Activated CD8-positive, alpha-beta memory T cell treated with anti-CD3 and anti-CD28 coated beads for 4 hours (primary cell): Measurements from ENCODE around the gene DAZAP2.
"Not testable (repeated sequence)": the region's sequence is repeated elsewhere in the genome, so short reads cannot be mapped to it uniquely, and the experiment has no call there.

Experiments
- DNase-seq, 2 donors: peaks; one replicate each; pipeline ENCODE4 v3.0.0-alpha.2; 2020; ENCODE audit warnings: low read depth in 2 of 2

DAZAP2 gene

GRCh38 chr12:51247523-51248206, 9.0 kb downstream of the DAZAP2 start:
- no peak for DNase-seq

GRCh38 chr12:51253276-51253675, 14.7 kb downstream of the DAZAP2 start:
- DNase-seq: no peak

GRCh38 chr12:51254536-51254935, 15.9 kb downstream of the DAZAP2 start:
- no peak for DNase-seq

- DNase-seq: not testable (repeated sequence)
These were observed 21.0 kb downstream of the DAZAP2 start for GRCh38 chr12:51259600-51259999.

- DNase-seq: no peak
These were observed 24.1 kb downstream of the DAZAP2 start for GRCh38 chr12:51262758-51263177.

- DNase-seq: no peak
These were observed 24.7 kb downstream of the DAZAP2 start for GRCh38 chr12:51263341-51263740.

- no peak for DNase-seq
These were observed 25.7 kb downstream of the DAZAP2 start for GRCh38 chr12:51264297-51264696.

GRCh38 chr12:51265024-51265423, 26.4 kb downstream of the DAZAP2 start:
- no peak for DNase-seq

GRCh38 chr12:51269174-51270066, 30.8 kb downstream of the DAZAP2 start:
- DNase-seq: peak in 1 of 2 donors; percentile 25

- no peak for DNase-seq
These were observed 31.7 kb downstream of the DAZAP2 start, which contains the start of gene SMAGP for GRCh38 chr12:51270067-51270950. TSS of gene SMAGP (minus strand) at chr12:51270415. CDS start at chr12:51269278, 1,137 bp downstream.

- no peak for DNase-seq
These were observed 32.4 kb downstream of the DAZAP2 start for GRCh38 chr12:51270951-51271518.

- not testable (repeated sequence) for DNase-seq
These were observed 34.2 kb downstream of the DAZAP2 start for GRCh38 chr12:51272810-51273209.

- DNase-seq: no peak
These were observed 36.5 kb downstream of the DAZAP2 start for GRCh38 chr12:51275088-51275487.

- DNase-seq: no peak
These were observed 42.7 kb downstream of the DAZAP2 start for GRCh38 chr12:51281202-51281924.

GRCh38 chr12:51285843-51286242, 47.2 kb downstream of the DAZAP2 start:
- DNase-seq: no peak

GRCh38 chr12:51291603-51292513, 53.2 kb downstream of the DAZAP2 start:
- DNase-seq: not testable (repeated sequence)
